GM23338 (cell line): Measurements from ENCODE around the gene C6orf136. TPM values are rescaled to one million over a fixed set of nuclear protein-coding genes. Genes with fewer than 3 reads are reported as not detected.

ENCODE experiments used
- ATAC-seq: fragments of 200-7000 bp; cut with Tn5 transposase; 3 replicates; pipeline ENCODE4 v1.9.1; 2020
- DNase-seq: peaks from one replicate; pipeline ENCODE4 v3.0.0-alpha.2; 2015; ENCODE audit warnings: low spot score
- H2AFZ ChIP-seq: fragments of 200-600 bp; sonication (generic); 2 replicates; pipeline ENCODE4 v1.8.0; 2016; ENCODE audit warnings: antibody characterized with exemption, mild to moderate bottlenecking, moderate library complexity
- H3F3A ChIP-seq: fragments of 200-600 bp; sonication (generic); replicated peaks from 2 replicates; pipeline ENCODE4 v1.8.0; 2017; ENCODE audit warnings: antibody characterized with exemption, mixed run types, low read depth
- H3K27ac ChIP-seq: fragments of 200-600 bp; sonication (generic); 2 replicates; pipeline ENCODE4 v1.6.1; 2016; ENCODE audit warnings: low read depth
- H3K27me3 ChIP-seq: fragments of 200-600 bp; sonication (generic); 2 replicates; pipeline ENCODE4 v1.8.0; 2016; ENCODE audit warnings: mild to moderate bottlenecking, mixed run types, moderate library complexity; ENCODE audit not compliant: insufficient read depth
- H3K36me3 ChIP-seq: fragments of 200-600 bp; sonication (generic); 2 replicates; pipeline ENCODE4 v1.8.0; 2016; ENCODE audit warnings: mild to moderate bottlenecking; ENCODE audit not compliant: insufficient read depth
- H3K4me1 ChIP-seq: fragments of 200-600 bp; sonication (generic); 2 replicates; pipeline ENCODE4 v1.8.0; 2016; ENCODE audit warnings: mild to moderate bottlenecking, moderate library complexity; ENCODE audit not compliant: insufficient read depth
- H3K4me2 ChIP-seq: fragments of 200-600 bp; sonication (generic); 2 replicates; pipeline ENCODE4 v1.7.1; 2017; ENCODE audit warnings: mixed run types
- H3K4me3 ChIP-seq: fragments of 200-600 bp; sonication (generic); 2 replicates; pipeline ENCODE4 v1.6.1; 2016; ENCODE audit warnings: mixed run types
- H3K79me2 ChIP-seq: fragments of 200-600 bp; sonication (generic); replicated peaks from 2 replicates; pipeline ENCODE4 v1.8.0; 2017; ENCODE audit warnings: mild to moderate bottlenecking; ENCODE audit not compliant: insufficient read depth
- H3K9me2 ChIP-seq: fragments of 200-600 bp; sonication (generic); 2 replicates; pipeline ENCODE4 v1.8.0; 2017; ENCODE audit not compliant: insufficient read depth
- H4K20me1 ChIP-seq: fragments of 200-600 bp; sonication (generic); replicated peaks from 2 replicates; pipeline ENCODE4 v1.8.0; 2017; ENCODE audit warnings: mild to moderate bottlenecking; ENCODE audit not compliant: insufficient read depth
- H3K27ac Mint-ChIP-seq: 2 replicates; pipeline ENCODE4 v1.8.0; 2020; ENCODE audit warnings: inconsistent platforms, mild to moderate bottlenecking, moderate library complexity, mixed read lengths
- H3K27me3 Mint-ChIP-seq: 3 replicates; pipeline ENCODE4 v1.8.0; 2022; ENCODE audit warnings: low read depth, mild to moderate bottlenecking, moderate library complexity, mixed read lengths, inconsistent platforms; ENCODE audit not compliant: insufficient read depth, poor library complexity
- H3K36me3 Mint-ChIP-seq: 3 replicates; pipeline ENCODE4 v1.8.0; 2021; ENCODE audit warnings: low read depth, mild to moderate bottlenecking, inconsistent platforms, moderate library complexity, mixed read lengths
- H3K4me1 Mint-ChIP-seq: 3 replicates; pipeline ENCODE4 v1.8.0; 2020; ENCODE audit warnings: mild to moderate bottlenecking, inconsistent platforms, mixed read lengths
- H3K4me3 Mint-ChIP-seq: 3 replicates; pipeline ENCODE4 v1.8.0; 2021; ENCODE audit warnings: moderate library complexity, mild to moderate bottlenecking, inconsistent platforms, mixed read lengths
- H3K9me3 Mint-ChIP-seq: 3 replicates; pipeline ENCODE4 v1.8.0; 2020; ENCODE audit warnings: moderate library complexity, mild to moderate bottlenecking, inconsistent platforms, mixed read lengths
- CREB1 ChIP-seq: fragments of 250-450 bp; sonication (Bioruptor Pico); IDR thresholded peaks from 2 replicates; pipeline ENCODE4 v1.5.0; 2020; ENCODE audit warnings: low read depth, mild to moderate bottlenecking, moderate library complexity
- EZH2phosphoT487 ChIP-seq: fragments of 200-600 bp; sonication (generic); IDR thresholded peaks from one replicate; pipeline ENCODE4 v1.8.1; 2018; ENCODE audit warnings: antibody characterized with exemption; ENCODE audit not compliant: unreplicated experiment
- POLR2AphosphoS5 ChIP-seq: IDR thresholded peaks from 2 replicates; pipeline ENCODE4 v1.6.1; 2016; ENCODE audit warnings: antibody characterized with exemption, low read depth
- REST ChIP-seq: IDR thresholded peaks from one replicate; pipeline ENCODE4 v1.6.1; 2018; ENCODE audit warnings: antibody characterized with exemption; ENCODE audit not compliant: unreplicated experiment
- STAT1 ChIP-seq: IDR thresholded peaks from one replicate; pipeline ENCODE4 v1.6.1; 2016; ENCODE audit warnings: antibody characterized with exemption; ENCODE audit not compliant: unreplicated experiment
- ZNF114 ChIP-seq: fragments of 250-450 bp; sonication (Bioruptor Pico); IDR thresholded peaks from 2 replicates; pipeline ENCODE4 v1.5.0; 2020; ENCODE audit warnings: mild to moderate bottlenecking, moderate library complexity
- ZNF331 ChIP-seq: fragments of 250-450 bp; sonication (Bioruptor Pico); IDR thresholded peaks from 2 replicates; pipeline ENCODE4 v1.5.0; 2020; ENCODE audit warnings: low read depth, mild to moderate bottlenecking, moderate library complexity
- ZNF462 ChIP-seq: fragments of 250-450 bp; sonication (Bioruptor Pico); IDR thresholded peaks from 2 replicates; pipeline ENCODE4 v1.5.0; 2020; ENCODE audit warnings: mild to moderate bottlenecking, moderate library complexity
- polyA plus RNA-seq: library from polyadenylated mRNA; unstranded; fragments of >200 nt; fragmentation: Nextera tagmentation; extraction: Ambion mirVana; gene quantifications from 2 replicates; pipeline ENCODE4 v1.2.1, GENCODE V29; 2016
- total RNA-seq: library from RNA; depleted of rRNA; stranded (reverse); fragments of >200 nt; shearing (Covaris generic); gene quantifications from 2 replicates; pipeline ENCODE4 v1.2.3, GENCODE V29; 2014

Gene C6orf136
- total and polyA plus RNA-seq, 2 experiments from 2014 or later: 12.5 to 27.5 TPM

GRCh38 chr6:30654798-30655742, 8.1 kb downstream of the C6orf136 start:
- Mint-ChIP-seq H3K36me3 (peaks cover 80% of the 10 kb centered on the region), H3K27me3 (peaks cover 9% of the 10 kb centered on the region), H3K9me3 (no peaks in the 10 kb centered on the region), H3K4me3 (no peak overlapping the region), H3K4me1 (no peaks in the 10 kb centered on the region), H3K27ac (no peak overlapping the region)
- Histone ChIP-seq H3K4me1 (no peaks in the 10 kb centered on the region), H3K27ac (no peak overlapping the region), H3K9me2 (no peaks in the 10 kb centered on the region), H4K20me1 (peaks cover 3% of the 10 kb centered on the region; the same call in 1 of the 2 replicates), H3K79me2 (no peaks in the 10 kb centered on the region), H2AFZ (no peak overlapping the region), H3K4me3 (no peak overlapping the region), H3K4me2 (no peak overlapping the region), H3F3A (peaks cover 7% of the 10 kb centered on the region; the same call in 1 of the 2 replicates), H3K36me3 (peaks cover 25% of the 10 kb centered on the region), H3K27me3 (no peaks in the 10 kb centered on the region)
- no peak for TF ChIP-seq EZH2phosphoT487
- no peak for TF ChIP-seq ZNF331 (CRISPR knock-in tag)
- TF ChIP-seq REST: no peak
- no peak for TF ChIP-seq CREB1 (CRISPR knock-in tag)
- no peak for TF ChIP-seq ZNF462 (CRISPR knock-in tag)
- no peak for TF ChIP-seq ZNF114
- TF ChIP-seq POLR2AphosphoS5: no peak
- no peak for TF ChIP-seq STAT1
- DNase-seq (no peak), ATAC-seq (no peak)
